GM08714 (cell line): ENCODE measurements around the gene C10orf143.

ENCODE experiments used
- H3K4me3 ChIP-seq: fragments of 200-500 bp; sonication (Bioruptor generic); 2 replicates; pipeline ENCODE4 v1.5.1; 2014; ENCODE audit warnings: mild to moderate bottlenecking, low read length, inconsistent platforms
- ZNF274 ChIP-seq: IDR thresholded peaks from 2 replicates; pipeline ENCODE4 v1.6.1; 2012; ENCODE audit warnings: mild to moderate bottlenecking, low read depth, low read length

C10orf143 gene

DNA sequence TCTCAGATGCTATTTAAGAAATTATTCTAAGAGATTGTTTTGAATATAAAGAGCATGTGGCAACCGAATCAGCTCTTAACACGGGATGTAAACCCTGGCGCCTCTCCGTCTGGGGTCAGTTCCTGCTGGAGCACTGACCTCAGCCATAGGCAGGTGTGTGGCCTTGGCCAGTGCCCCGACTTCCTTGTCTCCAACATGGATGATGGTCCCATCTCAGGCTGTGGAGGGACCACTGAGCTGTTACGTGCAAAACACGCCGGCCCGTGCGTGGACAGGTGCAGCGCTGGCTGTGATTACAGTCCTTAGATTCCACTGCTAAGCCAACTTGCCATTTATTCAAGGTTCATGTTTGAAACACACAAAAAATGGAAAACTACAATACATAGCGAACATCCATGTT lies 59.9 kb downstream of the C10orf143 start:
- TF ChIP-seq ZNF274 = no peak
- no peak overlapping the region for H3K4me3 ChIP-seq

DNA sequence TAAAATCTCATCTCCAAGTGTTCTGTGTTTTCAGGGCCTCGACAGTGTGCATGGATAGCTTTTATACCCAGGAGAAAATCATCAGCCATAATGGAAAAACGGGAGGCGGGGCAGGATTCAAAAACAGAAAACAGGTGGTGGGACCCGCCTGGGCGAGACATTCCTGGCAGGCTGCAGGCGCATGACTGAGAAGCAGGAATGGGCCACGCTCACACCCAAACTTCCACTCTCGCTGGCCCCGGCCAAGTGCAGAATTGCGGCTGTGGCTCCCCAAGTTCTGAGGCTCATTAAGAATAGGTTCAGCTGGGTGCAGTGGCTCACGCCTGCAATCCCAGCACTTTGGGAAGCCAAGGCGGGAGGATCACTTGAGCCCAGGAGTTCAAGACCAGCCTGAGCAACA lies 60.6 kb downstream of the C10orf143 start:
- H3K4me3 ChIP-seq = no peak overlapping the region
- no peak for TF ChIP-seq ZNF274

DNA sequence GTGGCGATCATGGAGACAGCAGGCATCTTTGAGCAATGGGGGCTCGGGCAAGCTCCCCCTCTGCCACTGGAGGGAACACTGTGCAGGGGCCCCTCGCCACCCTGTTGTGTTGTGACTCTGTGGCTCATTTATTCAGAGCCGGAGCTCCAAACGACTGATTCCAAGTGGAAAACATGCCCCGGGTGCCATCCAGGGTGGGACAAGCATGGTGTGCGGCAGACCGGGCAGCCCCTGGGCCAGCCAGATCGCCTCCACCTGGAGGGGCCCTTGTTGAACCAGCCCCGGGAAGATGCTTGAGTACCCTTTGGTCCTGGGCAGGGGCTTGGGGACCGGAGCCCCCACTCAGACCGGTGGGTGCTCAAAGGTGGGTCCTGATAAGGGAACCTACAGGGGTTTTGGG lies 61.4 kb downstream of the C10orf143 start:
- TF ChIP-seq ZNF274 = no peak
- H3K4me3 ChIP-seq = no peak overlapping the region

DNA sequence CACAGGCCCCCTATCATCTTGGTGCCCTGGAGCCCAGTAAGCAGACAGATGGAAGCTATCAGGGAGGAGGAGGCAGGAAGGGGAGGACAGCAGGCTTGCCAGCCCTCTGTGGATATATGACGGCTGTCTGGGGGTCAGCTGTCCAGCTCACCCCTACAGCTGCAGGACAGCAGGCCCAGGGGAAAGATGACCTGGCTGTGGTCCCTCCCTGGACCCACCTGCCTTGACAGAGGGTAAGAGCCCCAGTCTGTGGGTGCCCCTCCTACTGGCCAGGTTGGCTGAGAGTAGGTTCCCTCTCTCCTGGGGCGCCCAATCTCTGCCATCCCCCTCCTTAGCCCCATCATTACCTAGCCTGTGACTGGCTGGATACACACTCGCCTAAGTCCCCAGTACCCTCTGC lies 62.5 kb downstream of the C10orf143 start:
- no peak overlapping the region for H3K4me3 ChIP-seq
- TF ChIP-seq ZNF274 = no peak

DNA sequence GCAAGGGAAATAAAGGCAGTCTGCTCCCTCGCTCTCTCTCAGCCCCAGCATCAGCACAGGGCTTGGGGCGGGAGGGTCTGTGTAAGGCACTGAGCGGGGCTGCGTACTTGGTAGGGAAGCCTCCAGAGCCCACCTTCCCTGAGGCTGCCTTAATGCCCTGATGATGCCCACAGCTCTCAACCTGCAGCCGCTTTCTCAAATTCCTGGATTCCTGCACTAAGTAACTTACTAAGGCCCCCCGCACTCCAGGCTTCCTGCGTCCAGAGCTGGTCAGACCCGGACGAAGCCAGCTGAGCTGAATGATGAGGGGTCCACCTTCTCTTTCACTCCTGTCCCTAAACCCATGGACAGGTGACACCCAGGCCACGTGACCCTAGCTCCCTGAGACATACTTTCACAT lies 63.3 kb downstream of the C10orf143 start:
- TF ChIP-seq ZNF274 = no peak
- H3K4me3 ChIP-seq = no peak overlapping the region

DNA sequence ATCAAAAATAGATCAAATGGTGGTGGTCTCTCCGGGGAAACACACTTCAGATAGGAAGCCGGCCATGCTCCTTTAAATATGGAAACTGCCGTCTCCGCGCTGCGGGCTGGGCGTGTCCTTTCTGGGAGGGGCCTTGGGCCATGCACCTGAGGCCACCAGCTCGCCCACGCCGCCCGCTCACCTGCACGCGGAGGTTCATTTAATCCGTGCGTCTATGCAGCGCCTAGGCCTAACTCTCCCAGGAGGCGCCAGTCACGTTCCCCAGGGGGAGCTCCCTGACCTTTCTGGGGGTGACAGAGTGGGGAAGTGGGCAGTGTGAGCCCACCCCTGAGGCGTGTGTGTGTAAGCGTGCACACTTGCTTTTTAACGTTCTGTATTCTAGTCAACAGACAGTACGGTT lies 64.0 kb downstream of the C10orf143 start:
- TF ChIP-seq ZNF274 = no peak
- no peak overlapping the region for H3K4me3 ChIP-seq

DNA sequence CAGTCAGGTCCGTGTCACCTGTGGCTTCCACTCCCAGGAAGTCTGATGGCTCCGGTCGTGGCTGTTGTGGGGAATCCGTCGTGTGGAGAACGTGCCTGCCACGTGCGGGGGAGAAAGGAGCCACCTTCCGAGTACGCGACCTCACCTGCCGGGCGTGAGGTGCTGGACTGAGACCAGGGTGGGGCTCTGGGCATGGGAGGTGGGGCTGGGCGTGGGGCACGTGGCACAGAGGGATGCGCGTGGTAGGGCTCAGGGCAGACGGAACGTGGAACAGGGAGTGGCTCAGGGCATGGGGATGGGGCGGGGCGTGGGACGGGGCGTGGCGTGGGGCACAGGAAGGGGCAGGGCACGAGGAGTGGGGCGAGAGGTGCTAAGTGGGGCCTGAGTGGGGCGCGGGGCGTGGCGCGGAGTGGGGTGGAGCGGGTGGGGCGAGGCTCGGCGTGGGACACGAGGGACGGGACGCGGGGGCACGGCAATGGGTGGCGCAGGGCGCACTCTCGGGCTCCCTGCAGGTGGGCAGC lies 64.8 kb downstream of the C10orf143 start:
- H3K4me3 ChIP-seq = no peak overlapping the region
- TF ChIP-seq ZNF274 = no peak

DNA sequence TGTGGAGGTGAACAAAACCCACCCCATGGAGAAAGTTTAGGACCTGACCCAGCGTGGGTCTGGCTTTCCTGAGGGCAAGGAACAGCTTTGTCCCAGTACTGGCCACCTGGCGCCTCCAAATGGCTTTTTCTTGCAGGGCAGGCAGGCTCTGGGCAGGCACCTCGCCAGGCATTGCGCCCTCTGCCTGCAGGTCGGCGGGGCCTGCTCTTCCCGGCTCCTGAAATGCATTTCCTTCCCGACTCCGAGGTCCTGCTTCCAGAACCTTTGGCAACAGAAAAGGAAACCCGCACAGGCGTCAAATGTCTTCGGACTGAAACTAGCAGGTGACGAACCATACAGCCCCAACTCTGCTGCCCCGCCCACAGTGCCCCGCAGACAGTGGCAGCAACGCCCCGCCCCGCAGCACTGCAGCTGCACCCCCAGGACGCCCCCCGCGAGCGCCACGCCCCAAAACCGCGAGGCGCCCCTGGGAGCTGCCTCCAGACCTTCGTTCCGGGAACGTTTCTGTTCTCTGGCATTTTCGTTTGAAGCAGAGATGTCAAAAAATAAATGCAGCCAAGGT lies 65.5 kb downstream of the C10orf143 start:
- no peak for TF ChIP-seq ZNF274
- H3K4me3 ChIP-seq = no peak overlapping the region

DNA sequence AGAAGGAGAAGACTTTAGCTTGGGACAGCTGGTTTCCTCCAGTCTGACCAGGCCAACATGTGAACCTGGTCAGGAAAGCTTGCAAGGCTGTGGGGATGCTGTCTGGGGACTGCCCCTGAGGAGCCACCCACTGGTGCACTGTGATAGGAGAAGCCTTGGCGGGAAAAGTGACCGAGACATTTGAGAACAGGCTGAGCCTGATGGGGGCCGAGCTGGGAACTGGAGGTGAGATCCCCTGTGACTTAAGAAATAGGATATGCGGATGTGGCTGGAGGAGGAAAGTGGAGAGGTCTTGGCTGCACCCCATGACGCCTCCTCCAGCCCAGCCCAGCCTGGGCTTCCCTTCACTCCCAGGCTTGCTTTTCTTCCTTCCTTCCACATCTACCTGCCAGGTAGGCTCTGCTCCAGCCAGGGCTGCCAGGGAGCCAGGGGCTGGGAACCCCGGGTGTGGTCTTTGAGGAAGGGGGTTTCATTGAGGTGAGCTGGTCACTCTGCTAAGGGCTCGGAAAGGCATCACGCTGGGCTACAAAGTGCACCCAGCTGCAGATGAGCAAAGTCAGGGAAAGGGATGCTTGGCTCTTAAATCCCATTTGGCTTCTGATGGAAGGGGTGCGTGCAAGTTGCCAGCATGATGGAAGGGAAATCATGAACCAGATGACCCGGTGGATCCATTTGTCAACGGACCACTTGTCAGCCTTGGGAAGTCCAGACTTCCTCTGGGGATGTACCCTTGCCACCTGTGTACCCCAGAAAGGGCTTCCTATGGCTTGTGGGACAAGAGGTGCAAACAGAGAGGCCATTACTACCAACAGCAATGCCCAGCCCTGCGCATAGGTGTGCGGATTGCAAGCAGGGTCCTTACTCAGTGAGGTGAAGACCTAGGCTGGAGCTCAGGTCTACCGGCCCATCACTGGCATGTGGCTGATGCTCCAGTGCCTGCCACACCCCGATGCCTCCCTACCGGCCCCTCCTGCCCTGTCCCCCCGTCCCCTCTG lies 66.3 kb downstream of the C10orf143 start:
- no peak overlapping the region for H3K4me3 ChIP-seq
- TF ChIP-seq ZNF274 = no peak

DNA sequence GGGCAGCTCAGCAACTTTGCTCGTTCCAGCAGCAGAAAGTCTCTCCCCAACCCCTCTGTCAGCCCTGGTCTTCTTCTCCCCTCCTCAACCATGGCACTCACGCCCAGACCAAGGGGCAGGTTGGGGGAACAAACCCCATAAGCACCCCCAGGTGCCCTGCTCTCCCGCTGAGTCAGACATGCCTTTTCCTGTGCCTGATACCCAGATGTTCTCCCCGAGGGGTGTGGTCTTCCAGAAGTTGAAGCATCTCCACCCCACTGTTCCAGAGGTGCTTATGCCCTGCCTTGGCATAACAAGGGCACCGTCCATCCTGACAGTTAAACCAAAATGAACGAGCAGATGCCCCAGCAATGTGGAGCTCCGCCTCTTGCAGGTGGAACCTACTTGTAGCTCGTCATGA lies 67.1 kb downstream of the C10orf143 start:
- no peak overlapping the region for H3K4me3 ChIP-seq
- no peak for TF ChIP-seq ZNF274

DNA sequence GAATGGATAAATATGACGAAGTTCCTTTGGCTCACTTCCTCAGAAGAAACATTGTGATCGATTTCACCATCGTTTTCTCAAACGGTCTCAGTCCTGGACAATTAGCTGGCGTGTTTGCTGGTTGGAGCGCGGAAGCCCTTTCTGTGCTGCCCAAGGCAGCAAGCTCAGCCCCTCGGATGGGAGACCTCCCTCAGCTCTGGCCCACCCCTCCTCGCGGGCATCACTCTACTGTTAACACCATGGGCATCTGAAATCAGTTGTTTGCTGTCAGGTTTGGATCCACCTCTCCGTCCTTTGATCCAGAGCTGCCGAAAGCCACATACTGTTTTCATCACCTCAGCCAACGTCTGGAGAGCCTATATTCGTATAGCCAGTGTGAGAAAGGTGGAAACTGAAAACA lies 68.2 kb downstream of the C10orf143 start:
- no peak overlapping the region for H3K4me3 ChIP-seq
- no peak for TF ChIP-seq ZNF274

DNA sequence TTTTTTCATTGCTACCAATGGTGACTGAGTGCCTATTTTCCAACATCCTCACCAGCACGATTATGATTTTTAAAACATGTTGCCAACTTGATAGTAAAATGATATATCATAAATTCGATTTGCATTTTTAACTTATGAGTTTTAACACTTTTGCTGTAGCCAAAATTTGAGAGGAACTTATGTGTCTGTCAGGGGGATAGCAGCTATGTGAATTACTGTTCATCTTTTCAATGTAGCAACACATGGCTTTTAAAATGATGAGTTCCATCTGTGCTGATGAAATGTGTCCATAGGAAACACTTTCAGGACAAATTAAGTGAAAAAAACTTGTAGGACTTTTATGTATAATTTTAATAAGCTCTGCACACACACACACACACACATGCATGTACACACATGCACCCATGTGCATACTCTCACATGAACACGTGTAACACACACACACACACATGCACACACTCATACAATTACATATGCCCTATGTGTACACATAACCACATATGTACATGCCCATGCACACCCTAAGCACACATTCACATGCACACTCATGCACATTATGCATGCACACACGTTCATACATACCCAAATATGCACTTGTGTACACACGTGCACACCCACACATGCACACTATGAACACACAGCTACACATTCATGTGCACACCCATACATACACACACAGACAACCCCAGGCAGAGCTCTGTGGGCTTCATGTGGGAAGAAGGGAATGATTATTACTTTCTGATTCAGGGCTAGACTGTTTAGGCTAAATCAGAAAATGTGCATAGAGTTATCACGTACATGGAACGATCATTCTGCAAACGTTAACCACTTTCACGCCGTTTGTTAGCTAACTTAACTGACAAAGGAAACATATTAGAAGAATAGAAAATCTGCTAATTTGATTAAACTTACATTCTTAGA lies 68.9 kb downstream of the C10orf143 start:
- H3K4me3 ChIP-seq = no peak overlapping the region
- no peak for TF ChIP-seq ZNF274

DNA sequence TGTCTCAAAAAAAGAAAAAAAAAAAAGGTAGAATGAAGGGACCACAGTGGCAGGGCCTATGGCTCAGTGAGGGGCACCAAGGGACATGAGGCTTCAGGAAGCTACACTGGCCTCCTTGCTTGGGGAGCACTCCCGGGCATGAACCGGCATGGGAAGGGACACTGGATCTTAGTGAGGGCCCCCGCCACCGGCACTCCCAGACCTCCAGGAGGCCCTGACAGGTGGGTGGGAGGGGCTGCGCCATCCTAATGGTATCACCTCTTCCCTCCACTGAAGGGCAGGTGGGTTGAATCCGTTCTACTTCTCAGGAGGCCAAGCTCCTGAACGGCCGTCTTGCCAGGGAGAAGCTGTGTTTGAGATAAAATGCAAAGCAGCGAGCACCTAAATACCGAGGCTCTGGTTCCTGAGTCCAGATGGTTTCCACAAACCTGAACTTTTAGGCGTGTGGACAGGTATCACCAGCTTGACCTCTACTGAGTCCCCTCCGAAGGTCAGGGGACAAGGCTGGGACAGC lies 69.8 kb downstream of the C10orf143 start:
- H3K4me3 ChIP-seq = no peak overlapping the region
- no peak for TF ChIP-seq ZNF274

DNA sequence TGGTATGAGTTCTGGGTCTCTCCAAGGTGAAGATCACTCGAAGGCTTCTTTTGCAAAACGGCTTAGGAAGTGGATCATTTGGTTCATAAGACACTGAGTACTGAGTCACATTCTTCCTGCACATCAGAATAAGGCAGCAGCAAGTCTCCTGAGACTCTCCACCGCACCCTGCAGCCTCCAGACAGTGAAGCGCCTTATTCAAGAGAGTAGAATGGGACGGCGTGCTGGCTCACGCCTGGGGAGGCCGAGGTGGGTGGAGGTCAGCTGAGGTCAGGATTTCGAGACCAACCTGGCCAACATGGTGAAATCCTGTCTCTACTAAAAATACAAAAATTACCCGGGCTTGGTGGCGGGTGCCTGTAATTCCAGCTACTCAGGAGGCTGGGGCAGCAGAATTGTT lies 70.3 kb downstream of the C10orf143 start:
- TF ChIP-seq ZNF274 = no peak
- H3K4me3 ChIP-seq = no peak overlapping the region
